Measurements from ENCODE around the gene GOLGA7B. TPM values are rescaled to one million over a fixed set of nuclear protein-coding genes. Genes with fewer than 3 reads are reported as not detected.

Gene GOLGA7B
- total RNA-seq, 2 experiments from 2014 or later: 0.25 to 0.40 TPM

DNA sequence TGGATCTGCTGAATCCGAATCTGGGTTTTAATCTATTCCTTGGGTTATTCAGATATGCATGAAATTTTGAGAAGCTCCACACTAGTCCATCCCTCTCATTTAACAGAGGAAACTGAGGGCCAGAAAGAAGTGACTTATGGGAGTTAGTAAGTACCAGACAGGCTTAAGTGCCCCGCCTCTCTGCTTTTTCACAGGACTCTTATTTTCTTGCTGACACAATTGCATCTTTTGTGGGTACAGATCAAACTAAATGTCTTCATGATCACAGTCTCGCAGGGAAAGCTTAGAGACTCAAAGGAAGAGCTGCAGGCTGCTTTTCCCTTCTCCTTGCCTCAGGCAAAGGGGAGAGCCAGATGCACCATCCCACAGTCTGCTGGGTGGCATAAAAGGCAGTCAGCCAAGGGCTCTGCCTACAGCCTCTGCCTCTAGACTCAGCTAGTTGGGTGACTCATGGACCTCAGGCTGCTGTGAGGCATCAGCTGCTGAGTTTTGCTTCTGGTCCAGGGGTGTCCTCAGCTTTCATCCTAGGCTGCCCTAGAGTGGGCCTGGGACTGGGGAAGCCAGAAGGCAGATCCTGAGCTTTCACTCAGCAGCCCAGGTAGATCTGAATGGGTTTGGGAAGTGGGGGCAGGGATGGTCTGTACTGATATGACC is 11.6 kb downstream of the GOLGA7B start:
- CTCF ChIA-PET: interaction anchor here (1.1 to 2.9 kb wide), 3 partner anchors 8 to 69 kb away, joined by 3 to 7 read pairs (median 6); partner anchors contain the start of gene GOLGA7B
- POLR2A ChIA-PET: interaction anchor here (0.7 kb wide), 1 partner anchor 98 kb away, joined by 3 read pairs; no protein-coding TSS in a partner anchor

DNA sequence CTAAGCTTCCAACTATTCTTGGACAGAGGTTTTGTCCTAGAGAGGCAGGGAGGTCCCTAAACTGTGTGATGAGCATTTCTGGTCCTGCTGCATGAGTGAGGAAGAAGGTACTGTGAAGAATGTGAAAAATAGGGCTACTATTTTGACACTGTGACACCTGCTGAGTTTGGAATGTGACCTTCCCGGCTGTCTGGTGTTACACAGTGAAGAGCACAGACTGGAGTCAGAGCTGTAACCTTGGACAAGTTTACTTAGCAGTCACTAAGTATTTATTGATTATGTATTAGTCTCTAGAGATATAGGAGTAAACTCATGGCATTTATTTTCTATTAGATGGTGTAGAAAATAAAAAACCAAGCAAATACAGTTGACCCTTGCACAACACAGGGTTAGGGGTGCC is 12.3 kb downstream of the GOLGA7B start:
- CTCF ChIA-PET: interaction anchor here (1.7 kb wide), 1 partner anchor 69 kb away, joined by 6 read pairs; no protein-coding TSS in a partner anchor
- POLR2A ChIA-PET: interaction anchor here (0.7 kb wide), 1 partner anchor 99 kb away, joined by 3 read pairs; no protein-coding TSS in a partner anchor

DNA sequence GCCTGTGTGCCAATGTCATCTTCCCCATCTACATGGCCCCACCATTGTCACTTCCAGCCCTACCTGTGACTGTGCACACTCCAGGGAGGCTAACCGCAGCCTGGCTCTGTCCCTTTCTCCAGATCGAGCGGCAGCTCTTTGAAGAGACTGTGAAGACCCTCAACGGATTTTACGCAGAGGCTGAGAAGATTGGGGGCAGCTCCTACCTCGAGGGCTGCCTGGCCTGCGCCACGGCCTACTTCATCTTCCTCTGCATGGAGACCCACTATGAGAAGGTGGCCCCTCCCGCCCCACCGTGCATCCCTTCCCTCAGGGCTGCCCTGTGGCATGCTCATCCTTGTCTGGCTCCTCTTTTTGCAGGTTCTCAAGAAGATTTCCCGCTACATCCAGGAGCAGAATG is 14.2 kb downstream of the GOLGA7B start:
- CTCF ChIA-PET: interaction anchor here (0.6 to 1.6 kb wide), 3 partner anchors 19 to 134 kb away, joined by 3 to 5 read pairs (median 3); no protein-coding TSS in a partner anchor

DNA sequence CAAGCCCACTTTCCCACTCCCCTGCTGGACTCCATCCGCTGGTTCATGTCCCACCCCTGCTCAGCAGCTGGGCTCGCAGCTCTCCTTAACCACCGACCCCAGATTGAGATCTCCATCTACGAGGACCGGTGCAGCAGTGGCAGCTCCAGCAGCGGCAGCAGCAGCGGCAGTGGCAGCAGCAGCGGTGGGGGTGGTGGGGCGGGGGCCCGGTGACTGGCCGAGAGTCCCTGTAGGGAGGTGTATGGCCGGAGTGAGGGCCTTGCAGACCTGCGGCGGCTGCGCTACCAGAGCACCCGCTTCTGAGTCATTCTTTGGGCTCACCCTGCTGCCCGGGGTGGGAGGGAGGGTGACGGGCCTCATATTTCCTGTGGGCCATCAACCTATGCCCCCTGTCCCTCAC is 15.8 kb downstream of the GOLGA7B start:
- ChIA-PET CTCF (interaction anchor here (1.6 kb wide), 1 partner anchor 73 kb away, joined by 5 read pairs; no protein-coding TSS in a partner anchor), POLR2A (no interaction called here)

More for the DNA sequence above, 14.2 kb downstream of the GOLGA7B start:
- POLR2A ChIA-PET: no interaction called here

DNA sequence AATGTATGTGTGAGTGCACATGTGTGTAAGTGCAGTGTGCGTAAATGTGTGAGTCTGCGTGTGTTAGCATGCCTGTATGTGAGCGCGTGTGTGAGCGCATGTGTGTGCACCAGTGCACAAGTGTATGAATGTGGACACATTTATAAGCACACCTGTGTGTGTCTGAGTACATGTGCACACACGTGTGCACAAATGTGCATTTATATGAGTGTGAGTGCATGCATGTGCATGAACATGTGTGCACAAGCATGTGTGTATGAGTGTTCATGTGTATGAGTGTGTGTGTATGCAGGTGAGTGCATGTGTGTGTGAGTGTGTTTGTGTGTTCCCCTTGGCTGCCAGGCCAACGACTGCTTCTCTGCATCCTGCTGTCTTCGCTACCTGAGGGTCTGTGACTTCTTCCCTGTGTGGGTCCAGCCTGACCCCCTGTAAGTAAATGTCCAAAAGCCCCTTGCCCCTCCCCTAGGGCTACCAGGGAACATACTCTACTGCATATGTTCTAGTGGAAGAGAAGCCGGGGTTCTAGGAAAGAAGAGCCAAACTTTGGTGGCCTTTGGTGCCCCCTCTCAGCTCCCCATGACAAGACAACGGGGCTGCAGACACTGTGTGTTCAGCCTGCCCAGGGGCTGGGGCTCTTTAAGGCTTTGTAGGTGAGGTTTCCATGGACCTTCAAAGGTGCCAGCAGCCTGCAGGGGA is 17.0 kb downstream of the GOLGA7B start:
- POLR2A ChIA-PET: no interaction called here

DNA sequence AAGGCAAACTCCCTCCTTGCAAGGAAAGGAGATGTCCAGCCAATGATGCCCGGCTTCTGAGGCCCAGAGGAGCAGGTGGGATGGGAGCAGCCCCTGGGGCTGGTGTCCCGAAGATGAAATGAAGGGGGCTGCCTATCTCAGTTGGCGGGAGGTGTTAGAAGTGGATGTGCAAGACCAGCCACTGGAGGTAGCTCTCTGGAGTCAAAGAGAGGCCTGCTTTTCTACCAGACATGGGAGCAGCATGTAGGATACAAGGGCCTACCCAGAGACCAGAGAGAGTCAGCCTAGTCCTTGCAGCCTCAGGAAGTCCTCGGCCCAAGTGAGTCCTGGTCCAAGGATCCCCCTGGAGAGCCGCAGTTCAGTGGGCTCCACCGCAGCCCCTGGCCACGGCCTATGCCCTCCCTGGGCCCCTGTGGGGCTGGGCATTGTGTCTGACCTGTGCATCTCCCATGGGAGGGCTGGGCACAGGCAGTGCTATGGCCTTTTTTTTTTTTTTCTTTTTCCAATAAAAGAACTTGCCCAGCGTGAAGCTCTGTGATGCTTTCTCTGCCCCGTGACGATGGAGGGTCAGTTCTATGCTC is 17.7 kb downstream of the GOLGA7B start:
- CTCF ChIA-PET: interaction anchor here (2.7 to 3.8 kb wide), 2 partner anchors 8 to 74 kb away, joined by 23 to 83 read pairs; no protein-coding TSS in a partner anchor
- POLR2A ChIA-PET: interaction anchor here (0.7 kb wide), 1 partner anchor 74 kb away, joined by 9 read pairs; no protein-coding TSS in a partner anchor

More for the DNA sequence above, 17.0 kb downstream of the GOLGA7B start:
- CTCF ChIA-PET: no interaction called here

DNA sequence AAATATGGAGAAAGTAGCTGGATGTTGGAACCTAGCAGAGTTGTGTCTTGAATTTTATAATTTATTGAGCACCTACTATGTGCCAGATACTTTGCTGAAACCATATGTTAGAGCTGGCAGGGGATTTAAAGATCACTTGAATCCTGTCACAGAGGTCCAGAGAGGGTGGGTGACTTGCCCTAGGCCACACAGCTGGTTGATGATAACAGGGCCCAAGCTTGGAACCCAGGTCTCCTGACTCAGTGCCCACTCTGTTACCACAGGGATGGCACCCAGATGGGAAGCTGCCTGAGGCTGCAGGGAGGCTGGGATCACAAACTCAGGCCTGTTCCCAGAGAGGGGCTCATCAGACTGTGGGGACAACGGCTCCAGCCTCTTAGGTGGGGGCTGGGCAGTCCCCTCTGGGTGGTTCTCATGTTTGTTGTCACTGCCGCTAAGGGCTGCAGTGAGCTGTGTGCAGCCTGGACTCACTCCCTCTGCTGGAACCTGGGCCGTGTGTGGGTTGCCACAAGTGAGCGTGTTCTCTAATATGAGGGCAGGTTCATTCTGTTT is 18.6 kb downstream of the GOLGA7B start:
- CTCF ChIA-PET: interaction anchor here (1.0 to 3.8 kb wide), 6 partner anchors 7 to 89 kb away, joined by 3 to 83 read pairs (median 7); partner anchors contain the start of gene GOLGA7B
- POLR2A ChIA-PET: interaction anchor here (0.6 to 0.7 kb wide), 2 partner anchors 75 to 149 kb away, joined by 3 to 9 read pairs; no protein-coding TSS in a partner anchor

DNA sequence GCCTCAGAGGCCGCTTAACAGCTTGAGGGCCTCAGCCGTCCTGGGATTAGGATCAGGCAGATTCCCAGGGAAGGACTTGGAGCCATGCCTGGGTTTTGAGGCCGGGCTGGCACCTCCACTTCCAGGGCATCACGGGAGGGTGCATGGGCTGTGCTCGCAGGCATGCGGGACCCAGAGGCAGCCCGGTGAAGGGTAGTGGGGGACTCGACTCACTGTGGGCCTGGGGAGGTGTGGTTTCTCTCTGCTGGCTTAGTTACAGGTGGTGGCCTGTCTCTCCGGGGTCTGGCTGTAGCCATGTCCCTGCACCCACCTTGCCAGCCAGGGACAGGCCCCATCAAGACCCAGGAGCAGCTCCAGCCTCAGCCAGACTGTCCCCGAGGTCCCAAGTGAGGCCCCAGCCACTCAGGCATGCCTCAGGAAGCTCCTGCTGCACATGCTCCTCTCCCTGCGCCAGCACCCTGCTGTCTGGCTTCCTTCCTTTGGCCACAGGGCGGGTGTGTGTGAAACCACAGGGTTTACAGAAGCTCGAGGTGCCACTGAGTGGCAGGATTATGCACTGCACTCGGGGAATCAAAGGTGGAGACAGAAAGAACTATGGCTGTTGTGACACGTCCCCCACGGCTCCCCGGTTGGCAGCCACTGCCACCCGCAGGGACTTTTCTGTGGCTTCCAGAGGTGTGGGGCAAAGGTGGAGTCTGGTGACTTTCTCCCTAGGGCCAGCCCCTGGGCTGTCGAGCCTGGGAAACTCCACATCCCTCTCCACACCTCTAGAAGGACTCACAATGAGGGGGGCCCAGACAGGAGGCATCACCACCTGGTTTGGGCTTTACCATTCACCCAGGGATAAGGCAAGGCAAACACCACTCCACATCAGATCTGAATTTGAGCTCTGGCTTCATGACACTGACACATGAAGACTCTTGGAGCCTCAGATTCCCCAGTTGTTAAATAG is 19.7 kb downstream of the GOLGA7B start:
- ChIA-PET CTCF (interaction anchor here (0.6 to 3.8 kb wide), 15 partner anchors 8 to 183 kb away, joined by 3 to 83 read pairs (median 4); partner anchors contain the start of genes AVPI1 and GOLGA7B), POLR2A (interaction anchor here (0.5 to 0.7 kb wide), 2 partner anchors 20 to 156 kb away, joined by 3 to 4 read pairs; partner anchors contain the start of genes GOLGA7B and MARVELD1)

DNA sequence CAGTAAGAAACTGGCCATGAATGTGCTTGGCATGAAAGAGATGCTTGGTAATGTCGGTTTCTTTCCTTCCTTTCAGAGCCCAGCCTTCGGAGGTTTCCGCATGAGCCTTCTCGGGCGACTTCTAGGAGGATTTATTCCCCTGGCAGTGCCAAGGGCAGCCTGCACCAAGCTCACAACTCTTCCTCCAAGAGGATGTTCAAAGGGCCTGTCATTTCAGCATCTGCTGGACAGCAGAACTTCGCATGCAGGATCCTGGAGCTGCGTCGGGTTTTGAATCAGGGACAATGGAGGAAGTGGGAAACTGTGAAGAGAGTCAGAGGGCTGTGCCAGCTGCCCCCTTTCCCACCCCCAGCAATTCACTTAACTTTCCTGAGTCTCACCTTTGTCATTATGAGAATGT is 21.3 kb downstream of the GOLGA7B start:
- POLR2A ChIA-PET: no interaction called here
- CTCF ChIA-PET: interaction anchor here (1.1 to 3.8 kb wide), 4 partner anchors 78 to 184 kb away, joined by 3 to 83 read pairs (median 3); partner anchors contain the start of gene AVPI1

DNA sequence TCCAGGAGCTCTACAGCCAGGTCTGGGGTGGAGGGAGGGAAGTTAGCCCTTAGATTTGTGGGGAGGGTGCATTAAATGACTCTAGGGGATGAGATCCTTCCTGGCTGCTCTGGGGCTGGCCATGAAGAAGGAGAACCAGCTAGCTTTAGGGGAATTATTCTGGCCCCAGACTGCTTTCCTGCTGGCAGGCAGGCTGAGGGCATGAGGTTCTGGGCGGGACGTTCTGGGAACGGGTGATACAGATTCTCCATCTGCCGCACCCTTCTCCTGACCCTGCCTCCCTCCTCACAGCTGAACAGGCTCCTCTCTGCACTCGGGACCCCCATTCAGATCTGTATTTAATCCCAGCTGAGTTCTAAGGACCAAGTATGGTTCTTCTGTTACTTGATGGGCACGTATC is 23.9 kb downstream of the GOLGA7B start:
- ChIA-PET POLR2A (no interaction called here), CTCF (interaction anchor here (0.9 kb wide), 1 partner anchor 81 kb away, joined by 4 read pairs; no protein-coding TSS in a partner anchor)

DNA sequence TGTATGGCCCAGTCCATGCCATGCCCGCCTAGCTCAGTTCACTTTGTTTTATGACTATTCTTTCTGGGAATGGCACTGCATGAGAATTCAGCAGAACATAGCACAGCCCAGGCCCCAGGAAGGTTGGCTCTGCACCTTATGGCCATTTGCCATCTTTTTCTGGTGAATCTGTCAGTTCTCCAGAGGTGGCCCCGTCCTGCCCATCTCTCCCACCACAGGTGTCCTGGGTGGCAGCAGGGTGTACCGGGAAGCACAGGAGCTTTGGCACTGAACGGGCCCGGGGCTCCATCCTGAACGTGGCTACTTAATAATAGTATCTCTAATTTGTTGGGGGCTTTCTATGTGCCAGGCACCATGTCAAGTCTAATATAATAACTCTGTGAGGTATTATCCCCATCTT is 24.7 kb downstream of the GOLGA7B start:
- CTCF ChIA-PET: interaction anchor here (0.9 kb wide), 1 partner anchor 82 kb away, joined by 4 read pairs; no protein-coding TSS in a partner anchor
- POLR2A ChIA-PET: no interaction called here

DNA sequence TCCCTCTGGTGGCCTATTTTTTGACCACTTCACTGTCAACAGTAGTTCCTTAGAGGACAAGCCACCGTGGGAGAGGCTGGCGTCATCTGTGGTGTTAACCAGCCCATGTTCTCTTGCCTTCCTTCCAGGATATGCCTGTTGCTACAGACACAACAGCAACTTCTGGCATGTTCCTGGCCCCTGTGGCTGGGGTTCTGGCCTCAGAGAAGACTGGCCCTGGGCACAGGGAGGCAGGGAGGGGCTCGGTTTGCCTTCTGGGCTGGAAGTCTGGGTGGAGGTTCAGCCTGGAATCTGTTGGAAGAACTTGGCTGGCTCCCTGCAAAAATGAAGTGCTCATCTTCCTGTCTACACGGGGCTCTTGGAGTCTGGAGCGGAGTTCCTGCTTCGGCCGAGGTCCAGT is 25.7 kb downstream of the GOLGA7B start:
- ChIA-PET CTCF (no interaction called here), POLR2A (no interaction called here)

DNA sequence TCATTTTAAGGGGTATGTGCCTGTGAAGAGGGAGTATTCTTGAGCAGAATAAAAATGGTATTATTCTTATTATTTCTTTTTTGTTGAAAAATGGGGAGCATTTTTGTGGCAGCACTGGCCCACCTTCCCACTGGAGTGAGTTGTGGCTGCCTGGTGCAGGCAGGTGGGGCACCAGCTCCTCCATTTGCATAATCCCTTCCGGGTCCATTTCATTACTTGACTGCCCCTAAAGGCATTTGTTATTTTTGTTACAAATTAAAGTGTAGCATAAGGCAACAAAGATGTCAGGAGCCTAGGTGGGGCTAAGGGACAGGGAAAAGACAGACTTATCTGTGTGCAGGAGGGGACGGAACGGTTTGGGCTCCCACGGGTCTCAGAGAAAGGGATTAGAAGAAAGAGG is 26.8 kb downstream of the GOLGA7B start:
- ChIA-PET CTCF (no interaction called here), POLR2A (no interaction called here)

DNA sequence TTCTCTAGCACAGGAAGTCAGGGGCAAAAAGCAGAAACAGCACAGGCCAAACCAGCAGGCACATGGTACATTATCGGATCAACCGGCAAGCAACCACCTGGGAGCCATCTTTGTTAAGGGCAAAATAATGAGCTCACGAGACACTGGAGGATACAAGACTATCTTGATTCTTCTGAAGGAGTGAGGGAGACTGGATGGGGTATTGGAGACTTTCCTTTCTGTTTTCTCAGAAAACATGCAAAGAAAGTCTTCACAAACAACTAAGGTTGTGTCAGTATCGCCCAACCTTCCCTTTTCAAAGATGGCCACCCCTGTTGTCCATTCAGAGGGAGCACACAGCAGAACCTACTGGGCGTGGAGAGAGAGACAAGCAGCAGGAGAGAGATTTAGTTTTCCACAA is 29.6 kb downstream of the GOLGA7B start:
- CTCF ChIA-PET: no interaction called here
- POLR2A ChIA-PET: no interaction called here

DNA sequence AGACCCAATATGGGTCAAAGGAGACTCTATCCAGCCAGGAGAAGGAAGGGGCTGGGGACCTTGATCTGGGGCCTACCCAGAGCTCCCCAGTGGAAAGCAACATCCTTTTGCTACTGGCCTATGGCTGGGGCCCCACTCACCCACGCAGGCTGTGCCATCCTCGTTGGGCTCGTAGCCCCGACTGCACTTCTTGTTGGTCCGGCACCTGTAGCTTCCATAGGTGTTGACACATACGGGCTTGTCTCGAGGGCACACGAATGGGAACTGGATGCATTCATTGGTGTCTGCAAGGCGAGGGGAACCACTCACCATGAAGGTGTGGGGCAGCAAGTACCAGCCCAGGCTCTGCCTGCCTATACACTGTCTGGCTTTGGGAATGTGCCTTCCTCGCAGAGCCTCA is 30.5 kb downstream of the GOLGA7B start:
- CTCF ChIA-PET: no interaction called here
- POLR2A ChIA-PET: interaction anchor here (0.5 kb wide), 1 partner anchor 149 kb away, joined by 3 read pairs; no protein-coding TSS in a partner anchor

DNA sequence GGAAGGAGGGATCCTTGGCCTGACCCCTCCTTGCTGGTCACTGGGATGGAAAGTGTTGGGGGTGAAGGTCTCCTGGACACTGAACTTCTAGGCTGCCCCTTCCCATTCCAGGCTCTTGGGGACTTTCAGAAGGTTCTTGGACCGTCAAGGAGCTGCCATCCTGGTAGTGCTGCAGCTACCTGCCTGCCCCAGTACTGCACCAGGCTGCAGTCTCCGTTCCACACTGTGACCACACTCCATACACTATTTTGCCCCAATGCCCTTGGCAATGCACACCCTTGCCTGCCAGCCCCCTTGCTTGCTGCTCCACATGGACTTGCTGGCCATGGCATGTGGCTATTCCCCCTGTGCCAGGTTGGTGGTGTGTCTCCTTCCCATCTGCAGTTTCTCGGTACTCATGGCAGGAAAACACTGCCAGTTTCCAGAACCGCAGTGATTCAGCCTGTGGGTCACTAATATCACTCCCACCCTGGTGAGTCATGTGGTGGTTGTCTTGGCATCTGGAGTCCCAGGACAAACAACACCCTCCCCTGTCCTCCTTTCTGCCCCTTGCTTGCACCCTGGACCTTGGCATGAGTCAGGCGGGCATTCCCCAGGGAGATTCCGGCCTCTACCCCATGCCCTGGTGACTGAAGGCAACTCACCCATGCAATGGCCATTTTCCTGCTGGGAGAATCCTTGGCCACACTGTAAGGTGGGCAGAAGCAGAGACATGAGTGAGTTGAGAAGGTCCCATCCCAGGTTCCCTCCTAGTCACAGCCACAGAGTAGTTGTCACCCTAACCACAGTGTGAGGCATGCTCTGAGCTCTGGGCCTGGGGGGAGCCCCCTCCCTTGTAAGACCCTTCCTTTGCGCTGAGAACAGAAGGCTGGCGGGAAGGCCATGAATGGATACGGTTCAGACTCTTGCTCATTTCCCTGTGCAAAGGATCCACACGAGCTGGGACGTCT is 32.8 kb downstream of the GOLGA7B start:
- ChIA-PET CTCF (no interaction called here), POLR2A (no interaction called here)

DNA sequence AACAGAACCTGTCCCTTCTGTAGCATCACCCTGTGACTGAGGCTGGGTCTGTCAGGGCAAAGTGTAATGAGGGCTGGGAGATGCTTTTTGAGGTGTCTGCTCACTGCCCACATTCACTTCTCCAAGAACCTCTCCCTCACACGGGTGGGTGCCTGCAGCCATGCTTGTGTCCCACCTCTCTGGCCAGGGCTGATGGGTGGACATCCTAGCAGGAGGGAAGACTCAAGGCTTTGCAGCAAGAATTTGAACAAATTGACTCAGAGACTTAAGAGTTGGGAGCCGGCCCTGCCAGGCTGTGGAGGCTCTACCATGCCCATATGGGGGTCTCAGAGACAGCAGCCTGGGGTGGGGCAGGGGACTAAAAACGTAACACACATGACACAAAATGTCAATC is 33.4 kb downstream of the GOLGA7B start:
- POLR2A ChIA-PET: no interaction called here
- CTCF ChIA-PET: no interaction called here
